ENCODE data around the gene PEX14.

The PEX14 gene

DNA sequence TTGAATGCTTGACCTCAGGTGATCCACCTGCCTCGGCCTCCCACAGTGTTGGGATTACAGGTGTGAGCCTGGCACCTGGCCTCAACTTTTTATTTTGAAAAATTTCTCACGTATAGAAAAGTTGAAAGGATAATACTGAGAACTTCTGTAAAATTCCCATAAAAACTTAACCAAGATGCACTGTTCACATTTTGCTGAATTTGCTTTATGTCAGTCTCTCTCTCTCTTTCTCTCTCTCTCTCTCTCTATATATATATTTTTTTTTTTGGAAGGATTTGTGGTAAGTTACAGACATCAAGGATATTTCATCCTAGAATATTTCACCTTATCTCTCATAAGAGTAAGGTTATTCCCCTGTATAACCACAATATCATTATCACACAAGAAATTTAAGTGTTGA lies 5.9 kb downstream of the PEX14 start (continued):
- TF ChIP-seq, protein P1, sequence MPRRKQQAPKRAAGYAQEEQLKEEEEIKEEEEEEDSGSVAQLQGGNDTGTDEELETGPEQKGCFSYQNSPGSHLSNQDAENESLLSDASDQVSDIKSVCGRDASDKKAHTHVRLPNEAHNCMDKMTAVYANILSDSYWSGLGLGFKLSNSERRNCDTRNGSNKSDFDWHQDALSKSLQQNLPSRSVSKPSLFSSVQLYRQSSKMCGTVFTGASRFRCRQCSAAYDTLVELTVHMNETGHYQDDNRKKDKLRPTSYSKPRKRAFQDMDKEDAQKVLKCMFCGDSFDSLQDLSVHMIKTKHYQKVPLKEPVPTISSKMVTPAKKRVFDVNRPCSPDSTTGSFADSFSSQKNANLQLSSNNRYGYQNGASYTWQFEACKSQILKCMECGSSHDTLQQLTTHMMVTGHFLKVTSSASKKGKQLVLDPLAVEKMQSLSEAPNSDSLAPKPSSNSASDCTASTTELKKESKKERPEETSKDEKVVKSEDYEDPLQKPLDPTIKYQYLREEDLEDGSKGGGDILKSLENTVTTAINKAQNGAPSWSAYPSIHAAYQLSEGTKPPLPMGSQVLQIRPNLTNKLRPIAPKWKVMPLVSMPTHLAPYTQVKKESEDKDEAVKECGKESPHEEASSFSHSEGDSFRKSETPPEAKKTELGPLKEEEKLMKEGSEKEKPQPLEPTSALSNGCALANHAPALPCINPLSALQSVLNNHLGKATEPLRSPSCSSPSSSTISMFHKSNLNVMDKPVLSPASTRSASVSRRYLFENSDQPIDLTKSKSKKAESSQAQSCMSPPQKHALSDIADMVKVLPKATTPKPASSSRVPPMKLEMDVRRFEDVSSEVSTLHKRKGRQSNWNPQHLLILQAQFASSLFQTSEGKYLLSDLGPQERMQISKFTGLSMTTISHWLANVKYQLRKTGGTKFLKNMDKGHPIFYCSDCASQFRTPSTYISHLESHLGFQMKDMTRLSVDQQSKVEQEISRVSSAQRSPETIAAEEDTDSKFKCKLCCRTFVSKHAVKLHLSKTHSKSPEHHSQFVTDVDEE (CRISPR knock-in tag; IDR thresholded peaks at IDR 0.05), result no peak
- TF ChIP-seq ARNTL (CRISPR knock-in tag; IDR thresholded peaks at IDR 0.05; ENCODE audit: borderline replicate concordance, low read depth), result no peak
- TF ChIP-seq ZNF8 (CRISPR knock-in tag; IDR thresholded peaks at IDR 0.05), result no peak
- no peak for TF ChIP-seq ZC3H10 (CRISPR knock-in tag; IDR thresholded peaks at IDR 0.05)
- no peak for TF ChIP-seq ZFP30 (CRISPR knock-in tag; IDR thresholded peaks at IDR 0.05)
- no peak for TF ChIP-seq RARB (CRISPR knock-in tag; IDR thresholded peaks at IDR 0.05)

DNA sequence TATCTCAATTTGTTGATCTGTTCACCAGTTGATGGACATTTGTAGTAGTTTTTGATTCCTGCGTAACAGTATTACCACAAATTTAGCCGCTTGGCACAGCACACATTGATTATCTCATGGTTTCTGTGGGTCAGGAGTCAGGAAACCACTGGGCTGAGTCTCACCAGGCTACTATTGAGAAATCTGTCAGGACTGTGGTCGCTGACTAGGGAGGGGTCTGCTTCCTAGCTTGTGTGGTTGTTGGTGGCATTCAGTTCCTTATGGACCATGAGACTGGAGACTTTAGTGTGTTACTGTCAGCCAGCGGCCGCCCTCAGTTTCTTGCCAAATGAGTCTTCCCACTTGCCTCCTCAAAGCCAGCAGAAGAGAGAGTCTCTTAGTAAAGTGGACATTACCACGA lies 9.8 kb downstream of the PEX14 start:
- ATAC-seq, result no peak
- TF ChIP-seq CSDC2 (CRISPR knock-in tag; IDR thresholded peaks at IDR 0.05) (no peak), ARNTL (CRISPR knock-in tag; IDR thresholded peaks at IDR 0.05; ENCODE audit: borderline replicate concordance, low read depth) (no peak), GLIS3 (CRISPR knock-in tag; IDR thresholded peaks at IDR 0.05) (no peak), ESRRG (CRISPR knock-in tag; IDR thresholded peaks at IDR 0.05) (no peak), RARB (CRISPR knock-in tag; IDR thresholded peaks at IDR 0.05) (no peak)
- TF ChIP-seq, protein P2, sequence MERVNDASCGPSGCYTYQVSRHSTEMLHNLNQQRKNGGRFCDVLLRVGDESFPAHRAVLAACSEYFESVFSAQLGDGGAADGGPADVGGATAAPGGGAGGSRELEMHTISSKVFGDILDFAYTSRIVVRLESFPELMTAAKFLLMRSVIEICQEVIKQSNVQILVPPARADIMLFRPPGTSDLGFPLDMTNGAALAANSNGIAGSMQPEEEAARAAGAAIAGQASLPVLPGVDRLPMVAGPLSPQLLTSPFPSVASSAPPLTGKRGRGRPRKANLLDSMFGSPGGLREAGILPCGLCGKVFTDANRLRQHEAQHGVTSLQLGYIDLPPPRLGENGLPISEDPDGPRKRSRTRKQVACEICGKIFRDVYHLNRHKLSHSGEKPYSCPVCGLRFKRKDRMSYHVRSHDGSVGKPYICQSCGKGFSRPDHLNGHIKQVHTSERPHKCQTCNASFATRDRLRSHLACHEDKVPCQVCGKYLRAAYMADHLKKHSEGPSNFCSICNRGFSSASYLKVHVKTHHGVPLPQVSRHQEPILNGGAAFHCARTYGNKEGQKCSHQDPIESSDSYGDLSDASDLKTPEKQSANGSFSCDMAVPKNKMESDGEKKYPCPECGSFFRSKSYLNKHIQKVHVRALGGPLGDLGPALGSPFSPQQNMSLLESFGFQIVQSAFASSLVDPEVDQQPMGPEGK (CRISPR knock-in tag; IDR thresholded peaks at IDR 0.05; ENCODE audit: borderline replicate concordance), result no peak

DNA sequence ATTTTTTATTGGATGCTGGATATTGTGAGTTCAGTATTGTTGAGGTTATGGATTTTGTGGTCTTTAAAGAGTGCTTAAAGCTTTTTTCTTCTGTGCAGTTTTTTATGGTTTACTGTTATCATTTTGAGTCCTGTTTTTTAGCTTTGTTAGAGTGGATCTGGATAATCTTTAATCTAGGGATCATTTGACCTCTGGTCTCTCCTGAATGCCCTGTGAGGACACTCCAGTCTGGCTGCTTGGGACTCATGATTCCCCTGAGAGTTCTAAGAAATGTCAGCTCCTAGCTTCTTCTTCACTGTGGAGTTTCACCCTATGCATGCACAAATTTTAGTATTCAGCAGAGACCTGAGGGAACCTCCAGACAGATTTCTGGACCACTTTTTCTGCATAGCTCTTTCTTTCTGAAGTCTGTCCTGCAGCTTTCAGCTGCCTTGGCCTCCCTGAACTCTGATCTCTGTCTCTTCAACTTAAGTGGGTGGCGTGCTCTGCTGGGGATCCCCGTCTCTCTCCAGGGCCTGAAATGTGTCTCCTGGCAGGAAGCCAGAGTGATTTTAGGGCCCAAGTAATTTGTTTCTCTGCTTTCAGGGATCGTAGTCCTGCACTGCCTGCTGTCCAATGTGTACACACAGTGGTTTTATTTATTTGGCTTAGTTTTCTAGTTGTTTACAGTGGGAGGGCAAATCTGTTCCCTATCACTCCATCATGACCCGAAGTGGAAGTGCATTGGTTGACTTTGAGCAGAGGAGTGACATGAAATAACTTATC lies 14.7 kb downstream of the PEX14 start:
- TF ChIP-seq TCF4 (CRISPR knock-in tag; IDR thresholded peaks at IDR 0.05; ENCODE audit: borderline replicate concordance) (no peak), ISL1 (CRISPR knock-in tag; IDR thresholded peaks at IDR 0.05) (no peak), GLIS3 (CRISPR knock-in tag; IDR thresholded peaks at IDR 0.05) (no peak), ZFP30 (CRISPR knock-in tag; IDR thresholded peaks at IDR 0.05) (no peak), CSDC2 (CRISPR knock-in tag; IDR thresholded peaks at IDR 0.05) (no peak), ZC3H10 (CRISPR knock-in tag; IDR thresholded peaks at IDR 0.05) (no peak), ZNF565 (CRISPR knock-in tag; conservative IDR thresholded peaks at IDR 0.05; ENCODE audit: low read depth) (no peak), SNAI2 (CRISPR knock-in tag; IDR thresholded peaks at IDR 0.05) (no peak), PPARA (CRISPR knock-in tag; IDR thresholded peaks at IDR 0.05; ENCODE audit: borderline replicate concordance) (no peak), ZNF8 (CRISPR knock-in tag; IDR thresholded peaks at IDR 0.05) (no peak), ZNF70 (CRISPR knock-in tag; IDR thresholded peaks at IDR 0.05) (no peak), OSR1 (CRISPR knock-in tag; IDR thresholded peaks at IDR 0.05) (no peak), ARNTL (CRISPR knock-in tag; IDR thresholded peaks at IDR 0.05; ENCODE audit: borderline replicate concordance, low read depth) (no peak)
- TF ChIP-seq, protein P1 (CRISPR knock-in tag; IDR thresholded peaks at IDR 0.05), result no peak
- TF ChIP-seq, protein P3, sequence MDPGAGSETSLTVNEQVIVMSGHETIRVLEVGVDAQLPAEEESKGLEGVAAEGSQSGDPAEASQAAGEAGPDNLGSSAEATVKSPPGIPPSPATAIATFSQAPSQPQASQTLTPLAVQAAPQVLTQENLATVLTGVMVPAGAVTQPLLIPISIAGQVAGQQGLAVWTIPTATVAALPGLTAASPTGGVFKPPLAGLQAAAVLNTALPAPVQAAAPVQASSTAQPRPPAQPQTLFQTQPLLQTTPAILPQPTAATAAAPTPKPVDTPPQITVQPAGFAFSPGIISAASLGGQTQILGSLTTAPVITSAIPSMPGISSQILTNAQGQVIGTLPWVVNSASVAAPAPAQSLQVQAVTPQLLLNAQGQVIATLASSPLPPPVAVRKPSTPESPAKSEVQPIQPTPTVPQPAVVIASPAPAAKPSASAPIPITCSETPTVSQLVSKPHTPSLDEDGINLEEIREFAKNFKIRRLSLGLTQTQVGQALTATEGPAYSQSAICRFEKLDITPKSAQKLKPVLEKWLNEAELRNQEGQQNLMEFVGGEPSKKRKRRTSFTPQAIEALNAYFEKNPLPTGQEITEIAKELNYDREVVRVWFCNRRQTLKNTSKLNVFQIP (CRISPR knock-in tag; IDR thresholded peaks at IDR 0.05; ENCODE audit: borderline replicate concordance, low read depth), result no peak
- TF ChIP-seq, protein P4, sequence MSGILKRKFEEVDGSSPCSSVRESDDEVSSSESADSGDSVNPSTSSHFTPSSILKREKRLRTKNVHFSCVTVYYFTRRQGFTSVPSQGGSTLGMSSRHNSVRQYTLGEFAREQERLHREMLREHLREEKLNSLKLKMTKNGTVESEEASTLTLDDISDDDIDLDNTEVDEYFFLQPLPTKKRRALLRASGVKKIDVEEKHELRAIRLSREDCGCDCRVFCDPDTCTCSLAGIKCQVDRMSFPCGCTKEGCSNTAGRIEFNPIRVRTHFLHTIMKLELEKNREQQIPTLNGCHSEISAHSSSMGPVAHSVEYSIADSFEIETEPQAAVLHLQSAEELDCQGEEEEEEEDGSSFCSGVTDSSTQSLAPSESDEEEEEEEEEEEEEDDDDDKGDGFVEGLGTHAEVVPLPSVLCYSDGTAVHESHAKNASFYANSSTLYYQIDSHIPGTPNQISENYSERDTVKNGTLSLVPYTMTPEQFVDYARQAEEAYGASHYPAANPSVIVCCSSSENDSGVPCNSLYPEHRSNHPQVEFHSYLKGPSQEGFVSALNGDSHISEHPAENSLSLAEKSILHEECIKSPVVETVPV (CRISPR knock-in tag; IDR thresholded peaks at IDR 0.05), result no peak
- TF ChIP-seq, protein P5, sequence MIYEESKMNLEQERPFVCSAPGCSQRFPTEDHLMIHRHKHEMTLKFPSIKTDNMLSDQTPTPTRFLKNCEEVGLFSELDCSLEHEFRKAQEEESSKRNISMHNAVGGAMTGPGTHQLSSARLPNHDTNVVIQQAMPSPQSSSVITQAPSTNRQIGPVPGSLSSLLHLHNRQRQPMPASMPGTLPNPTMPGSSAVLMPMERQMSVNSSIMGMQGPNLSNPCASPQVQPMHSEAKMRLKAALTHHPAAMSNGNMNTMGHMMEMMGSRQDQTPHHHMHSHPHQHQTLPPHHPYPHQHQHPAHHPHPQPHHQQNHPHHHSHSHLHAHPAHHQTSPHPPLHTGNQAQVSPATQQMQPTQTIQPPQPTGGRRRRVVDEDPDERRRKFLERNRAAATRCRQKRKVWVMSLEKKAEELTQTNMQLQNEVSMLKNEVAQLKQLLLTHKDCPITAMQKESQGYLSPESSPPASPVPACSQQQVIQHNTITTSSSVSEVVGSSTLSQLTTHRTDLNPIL (CRISPR knock-in tag; IDR thresholded peaks at IDR 0.05; ENCODE audit: low read depth), result no peak
- ATAC-seq, result no peak

All from SK-N-SH treated with all-trans-retinoic acid at 6 μM for 48 hours (cell line).